ENCODE measurements around the gene CMPK2. TPM values are rescaled to one million over a fixed set of nuclear protein-coding genes. Genes with fewer than 3 reads are reported as not detected.
A peak's percentile ranks its signal among the peaks of the same experiment; 100 is the strongest.

The CMPK2 gene
- total and polyA plus RNA-seq, 7 donors: 1.3 to 4.2 (median 1.7) TPM

GRCh38 chr2:6881046-6881445 lies 15.3 kb upstream of the CMPK2 start:
- TF ChIP-seq CTCF (IDR thresholded peaks at IDR 0.05): no peak
- 23 to 76% (median 38%) methylated on average over 1 of the region's 1 CpG for WGBS, 3 donors

GRCh38 chr2:6880200-6880733 lies 14.6 kb upstream of the CMPK2 start:
- WGBS, 3 donors: 78 to 88% (median 84%) methylated on average over 2 of the region's 2 CpGs
- no peaks in the 10 kb centered on the region for H3K9me3 ChIP-seq
- DNase-seq: no peak
- intact Hi-C loops (cut with DNase I): no loop called here
- TF ChIP-seq CTCF (IDR thresholded peaks at IDR 0.05): no peak
- peaks cover 31% of the 10 kb centered on the region for H3K4me1 ChIP-seq
- no peaks in the 10 kb centered on the region for H3K27me3 ChIP-seq (ENCODE audit: insufficient read depth in 3 of 3, low read length in 2 of 3)
- no peaks in the 10 kb centered on the region for H3K36me3 ChIP-seq (ENCODE audit: insufficient read depth in 1 of 2, low read depth in 1 of 2)
- no peak for ATAC-seq
- no peak overlapping the region for H3K27ac ChIP-seq
- H3K4me3 ChIP-seq: no peak overlapping the region

More at GRCh38 chr2:6881046-6881445, 15.3 kb upstream of the CMPK2 start:
- intact Hi-C loops (cut with DNase I): no loop called here
- Histone ChIP-seq H3K27me3 (ENCODE audit: insufficient read depth in 3 of 3, low read length in 2 of 3) (no peaks in the 10 kb centered on the region), H3K9me3 (no peaks in the 10 kb centered on the region), H3K4me3 (no peak overlapping the region), H3K36me3 (ENCODE audit: insufficient read depth in 1 of 2, low read depth in 1 of 2) (no peaks in the 10 kb centered on the region), H3K27ac (no peak overlapping the region), H3K4me1 (peaks cover 31% of the 10 kb centered on the region)
- no peak for DNase-seq
- ATAC-seq: no peak

GRCh38 chr2:6879011-6879410 lies 13.3 kb upstream of the CMPK2 start:
- no peak for DNase-seq
- ATAC-seq: no peak
- Histone ChIP-seq H3K27ac (no peak overlapping the region), H3K27me3 (ENCODE audit: insufficient read depth in 3 of 3, low read length in 2 of 3) (no peaks in the 10 kb centered on the region), H3K4me3 (no peak overlapping the region), H3K4me1 (peaks cover 27% of the 10 kb centered on the region), H3K36me3 (ENCODE audit: insufficient read depth in 1 of 2, low read depth in 1 of 2) (no peaks in the 10 kb centered on the region), H3K9me3 (no peaks in the 10 kb centered on the region)
- TF ChIP-seq CTCF (IDR thresholded peaks at IDR 0.05): no peak
- intact Hi-C loops (cut with DNase I): no loop called here
- WGBS, 3 donors: 57 to 64% (median 61%) methylated on average over 2 of the region's 2 CpGs

GRCh38 chr2:6878549-6878948 lies 12.8 kb upstream of the CMPK2 start:
- 65 to 74% (median 69%) methylated on average over 4 of the region's 4 CpGs for WGBS, 3 donors
- no peak overlapping the region for H3K27ac ChIP-seq
- peaks cover 22% of the 10 kb centered on the region for H3K4me1 ChIP-seq
- peak overlapping the region; percentile 65 for H3K4me3 ChIP-seq
- no peaks in the 10 kb centered on the region for H3K36me3 ChIP-seq (ENCODE audit: insufficient read depth in 1 of 2, low read depth in 1 of 2)
- H3K27me3 ChIP-seq (ENCODE audit: insufficient read depth in 3 of 3, low read length in 2 of 3): no peaks in the 10 kb centered on the region
- no peak for ATAC-seq
- intact Hi-C loops (cut with DNase I): no loop called here
- TF ChIP-seq CTCF (IDR thresholded peaks at IDR 0.05): no peak
- no peak for DNase-seq
- H3K9me3 ChIP-seq: no peaks in the 10 kb centered on the region
